Right ventricle myocardium inferior (tissue), 1 donor: ENCODE data around the gene C10orf105. TPM values are rescaled to one million over a fixed set of nuclear protein-coding genes. Genes with fewer than 3 reads are reported as not detected.
A peak's percentile ranks its signal among the peaks of the same experiment; 100 is the strongest.

Experiments
- ATAC-seq: fragments of 200-7000 bp; cut with Tn5 transposase; one replicate; pipeline ENCODE4 v1.9.1; 2020; ENCODE audit warnings: mild to moderate bottlenecking, moderate library complexity
- DNase-seq: peaks from one replicate; pipeline ENCODE4 v3.0.0; 2021; ENCODE audit errors: missing footprints
- intact Hi-C: fragments of 100-400 bp; cut with DNase I; formaldehyde crosslinking; loops from one replicate; pipeline ENCODE4 v1.11.0; 2022
- long read RNA-seq: library from polyadenylated mRNA; unstranded; transcript quantifications from one replicate; pipeline ENCODE4 v2.0.0, GENCODE V29; 2021
- total RNA-seq: library from RNA; stranded (reverse); fragmentation: NEBNext Ultra II Directional; extraction: Animal tissue kit (Norgen Biotek cat#: 25700); gene quantifications from one replicate; pipeline ENCODE4 v1.2.1, GENCODE V29; 2021
- donor health status: DM: no; HTN: yes; CAD: no; lungs with severe emphysema.

Gene C10orf105, protein sequence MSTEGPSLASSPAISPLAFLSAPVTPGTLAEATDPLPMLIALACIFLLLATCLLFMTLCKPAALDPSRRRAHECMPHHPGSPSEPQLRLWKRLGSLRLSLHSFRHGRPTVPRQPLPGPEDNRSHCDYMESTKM
- total RNA-seq: 0.05 TPM
- long read RNA-seq: 0 reads

DNA sequence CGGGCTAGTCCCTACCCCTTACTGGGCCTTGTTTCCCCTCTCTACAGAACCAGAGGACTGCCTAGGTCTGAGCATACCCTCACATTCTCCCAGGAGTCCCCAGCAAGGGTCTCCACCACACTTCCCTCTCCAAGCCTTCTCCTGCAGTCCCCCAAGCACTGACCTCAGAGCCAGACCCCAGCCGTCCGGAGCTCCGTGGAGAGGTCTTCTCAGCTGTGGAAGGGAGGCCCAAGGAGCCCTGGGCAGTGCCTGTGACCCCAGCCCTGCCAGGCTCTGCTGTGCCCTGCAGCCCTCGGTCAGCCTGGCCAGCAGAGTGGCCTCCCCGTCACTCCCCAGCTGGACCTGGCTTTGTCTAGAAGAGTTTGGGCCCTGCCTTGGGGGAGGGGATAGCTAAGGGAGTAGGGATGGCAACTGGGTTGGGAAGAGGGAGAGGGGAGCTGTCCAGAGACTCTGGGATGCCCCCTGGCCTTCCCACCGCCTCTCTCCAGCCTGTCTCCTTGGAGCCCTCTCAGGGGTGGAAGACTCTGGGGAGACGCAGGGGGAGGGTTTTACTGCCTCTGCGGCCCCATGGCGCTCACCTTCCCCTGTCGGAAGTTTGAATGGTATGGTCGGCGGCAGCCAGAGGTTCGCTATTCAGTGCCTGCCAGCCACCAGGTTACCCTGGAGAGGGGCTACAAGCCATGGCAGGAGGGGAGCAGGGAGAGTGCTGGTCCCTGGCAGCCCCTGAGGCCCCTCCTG is at the start of gene C10orf105:
Gene C10orf105, minus strand, starts transcription at position 315 of the 738 bp plus-strand sequence. CDS start 3,441 bp downstream, outside the sequence.
- DNase-seq: no peak
- ATAC-seq: no peak
- intact Hi-C loops: no loop called here

DNA sequence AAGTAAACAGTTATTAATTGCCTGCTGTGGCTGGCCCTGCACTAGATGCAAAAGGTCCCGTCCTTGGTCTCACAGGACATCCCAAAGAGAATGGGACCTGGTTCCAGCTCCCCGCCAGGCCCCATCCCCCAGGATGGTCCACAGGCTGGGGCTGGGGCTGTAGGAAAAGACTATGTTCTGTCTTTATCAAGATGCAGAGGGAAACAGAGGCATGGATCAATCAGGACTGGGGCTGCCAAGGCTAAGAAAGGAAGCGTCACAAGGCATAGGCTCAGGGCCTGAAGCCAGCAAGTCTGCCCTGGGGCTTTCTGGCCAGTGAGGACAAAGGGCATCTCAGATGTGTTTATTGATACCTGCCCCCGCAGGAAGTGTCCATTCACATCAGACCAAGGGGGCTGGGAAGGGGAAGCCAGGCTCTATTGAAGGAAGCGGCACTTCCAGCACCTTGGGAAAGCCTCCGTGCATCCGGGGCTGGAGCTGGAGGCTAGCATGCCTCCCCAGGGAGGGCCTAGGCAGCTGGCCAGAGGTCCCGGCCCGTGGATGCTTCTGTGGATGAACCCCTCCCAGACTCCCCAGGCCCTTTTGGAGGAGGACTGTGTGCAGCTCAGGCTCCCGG is 48.0 kb upstream of the C10orf105 start:
- ATAC-seq: peak; percentile 5
- intact Hi-C loops: no loop called here
- DNase-seq: peak; percentile 87

DNA sequence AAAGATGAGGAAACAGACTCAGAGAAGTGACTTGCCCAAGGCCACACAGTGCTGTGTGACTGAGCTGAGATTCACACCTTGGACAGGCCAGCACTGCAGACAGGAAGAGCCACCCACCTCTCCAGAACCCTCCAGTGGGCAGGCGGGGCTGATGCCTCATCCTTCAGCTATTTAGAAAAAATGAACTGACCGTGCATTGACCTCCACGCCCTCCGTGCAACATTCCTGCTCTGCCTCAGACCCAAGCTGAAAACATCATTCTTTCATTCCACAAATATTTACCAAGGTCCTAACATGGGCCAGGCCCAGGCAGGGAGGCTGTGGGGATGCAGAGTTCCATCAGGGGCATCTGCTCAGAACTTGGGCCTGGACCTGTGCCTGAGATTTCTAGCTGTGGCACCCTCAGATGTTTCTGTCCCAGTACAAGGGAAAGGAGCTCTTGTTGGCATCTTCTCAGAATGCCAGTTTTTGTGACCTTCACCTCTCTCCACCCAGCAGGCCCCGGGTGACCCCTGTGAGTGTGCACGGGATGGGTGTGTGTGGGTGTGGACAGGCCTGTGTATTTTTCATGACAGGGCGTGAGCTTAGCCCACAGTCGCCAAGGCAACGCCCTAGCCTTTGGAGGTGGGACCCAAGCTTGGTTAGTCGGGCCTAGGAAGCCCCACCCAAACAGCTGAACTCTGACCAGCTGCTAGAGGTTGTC is 47.3 kb upstream of the C10orf105 start:
- ATAC-seq (peak; percentile 47), DNase-seq (peak; percentile 89)
- intact Hi-C loops: no loop called here

DNA sequence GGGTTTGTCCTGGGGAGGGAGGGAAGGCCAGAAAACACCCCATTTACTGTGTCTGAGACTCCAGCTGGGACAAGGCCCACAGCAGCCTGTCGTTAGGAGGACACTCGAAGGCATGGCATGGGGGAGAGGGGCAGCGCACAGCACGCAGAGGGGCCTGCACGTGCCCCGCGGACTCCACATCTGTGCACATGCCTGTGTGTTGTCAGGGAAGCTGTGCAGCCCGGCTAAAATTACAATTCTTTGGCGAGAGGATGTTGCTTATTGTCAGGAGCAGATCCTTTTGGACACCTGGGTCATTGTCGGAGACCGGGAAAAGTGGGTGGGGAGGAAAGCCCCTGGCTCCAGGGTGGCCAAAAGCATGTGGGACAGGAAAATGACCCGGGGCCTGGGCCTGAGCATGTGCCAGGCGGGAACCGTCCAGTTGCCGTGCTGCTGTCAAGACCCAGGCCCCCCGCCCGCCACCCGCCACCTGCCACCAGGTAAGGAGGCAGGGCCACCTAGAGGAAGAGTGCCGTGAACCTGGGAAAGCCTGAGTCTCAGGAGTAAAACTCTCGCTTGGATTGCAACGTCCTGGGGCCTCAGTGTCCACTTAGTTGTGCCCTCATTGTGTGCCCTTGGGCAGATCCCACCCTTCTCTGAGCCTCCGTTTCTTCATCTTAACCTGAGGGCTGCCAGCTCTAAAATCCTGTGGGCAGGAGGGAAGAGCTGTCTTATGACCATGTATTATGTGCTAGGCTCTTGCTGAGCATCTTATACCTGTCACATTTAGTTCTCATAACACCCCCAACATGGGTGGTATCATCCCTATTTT is 46.5 kb upstream of the C10orf105 start:
- no peak for ATAC-seq
- DNase-seq: no peak
- intact Hi-C loops: no loop called here

DNA sequence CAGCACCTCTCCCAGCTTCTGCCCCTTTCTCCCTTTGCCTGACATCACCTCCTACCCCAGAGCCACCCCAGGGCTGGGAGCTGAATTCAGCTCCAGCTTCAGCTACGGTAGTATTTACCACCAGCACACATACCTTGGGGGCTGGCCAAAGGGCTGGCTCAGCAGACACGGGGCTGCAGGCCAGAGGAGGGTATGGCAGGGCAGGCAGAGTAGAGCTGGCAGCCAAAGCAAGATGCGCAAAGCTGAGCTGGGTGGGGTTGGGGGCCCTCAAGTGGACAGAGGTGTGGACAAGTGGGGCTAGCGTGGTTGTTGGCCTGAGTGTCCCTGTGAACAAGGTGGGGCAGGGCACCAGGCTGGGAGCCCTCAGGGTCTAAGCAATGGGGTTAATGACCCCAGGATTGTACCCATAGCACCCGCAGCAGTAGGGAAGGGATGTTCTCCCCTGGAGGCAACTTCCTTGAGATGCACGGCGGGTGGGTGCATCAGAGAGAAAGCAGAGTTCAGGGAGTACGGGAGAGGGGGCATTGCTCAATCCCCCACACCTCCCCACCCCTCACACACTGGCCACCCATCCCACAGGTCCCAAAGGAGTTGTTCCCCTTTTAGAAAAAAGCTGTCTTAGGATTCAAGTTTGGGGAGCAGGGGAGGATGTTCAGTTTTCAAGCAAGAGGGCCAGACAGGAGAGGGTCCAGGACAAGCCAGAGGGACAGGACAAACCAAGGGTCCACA is 45.8 kb upstream of the C10orf105 start:
- ATAC-seq (peak; percentile 44), DNase-seq (no peak)
- intact Hi-C loops: no loop called here

DNA sequence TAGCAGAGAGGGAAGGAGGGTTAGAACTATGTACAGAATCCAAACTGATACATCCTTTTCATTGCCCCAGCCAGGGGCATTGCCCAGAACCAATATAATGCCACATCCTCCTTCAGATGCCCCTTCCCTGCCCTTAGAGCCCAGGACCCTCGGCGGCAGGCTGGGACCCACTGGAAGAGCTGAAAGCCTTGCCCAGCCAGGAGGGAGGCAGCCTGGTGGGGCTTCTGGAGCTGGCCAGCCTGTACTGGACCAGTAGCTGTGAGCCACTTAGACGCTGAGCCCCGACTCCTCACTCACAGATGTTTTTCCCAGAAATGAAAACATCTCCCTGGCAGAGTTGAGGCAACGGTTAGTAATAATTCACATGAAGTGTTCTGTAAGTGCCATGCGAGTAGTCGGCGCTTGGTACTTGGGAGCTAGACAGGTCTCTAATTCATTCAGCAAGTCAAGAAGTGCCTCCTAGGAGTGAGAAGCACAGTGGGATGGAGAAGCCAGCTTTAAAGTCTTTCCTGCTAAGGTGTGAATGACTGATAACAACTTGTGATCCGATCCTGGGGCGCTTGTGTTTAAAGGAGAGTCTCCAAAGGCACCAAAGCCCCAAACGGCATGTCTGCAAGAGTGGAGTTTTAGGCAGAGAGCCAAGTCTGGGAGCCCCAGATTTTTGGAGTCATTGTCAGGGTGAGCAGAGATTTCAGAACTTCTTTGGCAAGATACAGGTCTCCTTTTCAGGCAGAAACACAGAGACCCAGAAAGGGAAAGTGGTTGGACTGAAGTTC is 44.0 kb upstream of the C10orf105 start:
- intact Hi-C loops: no loop called here
- DNase-seq: peak; percentile 6
- ATAC-seq: no peak

DNA sequence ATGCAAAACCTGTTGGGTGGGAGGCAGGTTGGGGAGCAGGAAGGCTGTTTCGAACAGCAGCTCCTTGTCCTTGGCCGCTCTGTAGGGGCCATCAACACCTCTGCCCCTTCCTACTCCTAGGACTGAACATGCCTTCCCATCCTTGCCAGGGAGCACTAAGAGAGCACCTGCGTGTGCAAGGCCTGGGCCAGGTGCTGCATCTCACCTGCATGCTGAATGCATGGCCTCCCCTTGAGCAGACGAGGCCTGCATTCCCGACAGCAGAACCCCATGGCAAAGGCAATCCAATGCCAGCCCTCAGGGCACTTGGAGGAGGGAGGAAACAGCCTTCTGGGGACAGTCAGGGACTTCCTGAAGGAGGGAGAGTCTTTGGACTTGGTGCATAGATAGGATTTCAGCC is 42.7 kb upstream of the C10orf105 start:
- DNase-seq: peak; percentile 18
- intact Hi-C loops: no loop called here
- no peak for ATAC-seq

DNA sequence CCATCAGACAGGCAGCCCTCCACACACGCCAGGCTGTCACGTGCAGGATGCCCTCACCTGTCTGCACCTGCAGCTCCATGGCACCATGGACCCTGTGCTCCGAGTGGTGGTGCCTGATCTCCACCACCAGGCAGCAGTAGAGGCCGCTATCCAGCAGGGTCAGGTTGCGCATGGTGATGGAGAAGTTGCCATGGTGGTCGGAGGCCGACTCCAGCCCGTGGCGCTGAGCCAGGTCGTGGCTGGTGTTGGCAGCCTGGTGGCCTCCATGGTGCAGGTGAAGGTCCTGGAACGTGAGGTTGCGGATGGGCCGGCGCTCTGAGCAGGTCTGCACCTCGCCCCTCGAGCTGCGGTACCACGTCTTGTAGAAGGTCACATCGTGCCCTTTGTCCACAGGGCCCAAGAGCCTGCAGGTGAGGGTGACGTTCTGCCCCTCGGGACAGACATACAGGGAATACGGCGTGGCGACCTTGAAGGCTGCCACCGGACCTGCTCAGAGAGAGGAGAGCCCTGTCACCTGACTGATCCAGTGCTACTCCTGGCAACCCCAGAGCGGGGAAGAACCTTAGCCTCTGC is 42.0 kb upstream of the C10orf105 start:
- ATAC-seq (peak; percentile 38), DNase-seq (peak; percentile 61)
- intact Hi-C loops: no loop called here

DNA sequence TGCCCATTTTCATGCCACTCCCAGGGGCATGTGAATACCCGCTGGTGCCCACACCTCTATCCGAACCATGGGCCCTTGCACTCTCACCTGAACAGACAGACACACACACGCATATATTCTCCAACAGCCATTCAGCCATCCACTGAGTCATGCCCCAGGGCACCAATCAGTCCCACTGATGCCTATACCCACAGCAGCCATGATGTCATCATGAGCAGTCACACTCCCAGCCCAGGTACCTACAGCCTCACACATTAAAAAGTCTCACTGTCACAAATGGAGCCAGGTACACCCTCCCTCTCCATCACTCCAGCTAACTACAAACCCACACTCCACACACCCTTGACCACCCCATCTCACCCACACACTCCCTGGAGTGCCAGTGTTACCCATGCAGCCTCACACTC is 41.5 kb upstream of the C10orf105 start:
- no peak for ATAC-seq
- intact Hi-C loops: no loop called here

DNA sequence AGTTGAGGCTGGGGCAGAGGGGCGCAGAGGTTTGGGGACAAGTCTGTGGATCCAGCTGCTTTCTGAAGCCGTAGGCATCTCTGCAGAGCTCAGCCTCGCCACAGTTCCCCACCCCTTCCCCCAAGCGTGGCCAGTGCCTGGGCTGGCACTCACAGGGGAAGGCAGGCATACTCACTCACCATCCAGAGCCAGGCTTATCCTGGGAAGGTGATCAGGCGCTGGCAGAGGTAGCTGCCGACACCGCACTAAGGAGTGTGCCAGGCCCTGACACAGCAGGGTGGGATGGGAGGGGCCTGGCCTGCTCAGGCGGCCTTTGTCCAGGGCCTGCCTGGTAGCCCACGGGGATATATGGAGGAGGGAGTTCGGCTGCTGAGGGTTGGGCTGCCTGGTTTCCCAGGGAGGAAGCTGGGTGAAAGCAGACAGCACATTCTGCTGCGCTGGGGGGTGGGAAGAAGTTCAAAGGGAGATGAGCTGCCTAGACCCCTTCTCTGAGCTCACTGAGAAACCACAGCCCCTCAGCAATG is 37.9 kb upstream of the C10orf105 start:
- intact Hi-C loops: no loop called here
- DNase-seq: no peak
- ATAC-seq: peak; percentile 57

More for the DNA sequence above, 41.5 kb upstream of the C10orf105 start:
- no peak for DNase-seq

DNA sequence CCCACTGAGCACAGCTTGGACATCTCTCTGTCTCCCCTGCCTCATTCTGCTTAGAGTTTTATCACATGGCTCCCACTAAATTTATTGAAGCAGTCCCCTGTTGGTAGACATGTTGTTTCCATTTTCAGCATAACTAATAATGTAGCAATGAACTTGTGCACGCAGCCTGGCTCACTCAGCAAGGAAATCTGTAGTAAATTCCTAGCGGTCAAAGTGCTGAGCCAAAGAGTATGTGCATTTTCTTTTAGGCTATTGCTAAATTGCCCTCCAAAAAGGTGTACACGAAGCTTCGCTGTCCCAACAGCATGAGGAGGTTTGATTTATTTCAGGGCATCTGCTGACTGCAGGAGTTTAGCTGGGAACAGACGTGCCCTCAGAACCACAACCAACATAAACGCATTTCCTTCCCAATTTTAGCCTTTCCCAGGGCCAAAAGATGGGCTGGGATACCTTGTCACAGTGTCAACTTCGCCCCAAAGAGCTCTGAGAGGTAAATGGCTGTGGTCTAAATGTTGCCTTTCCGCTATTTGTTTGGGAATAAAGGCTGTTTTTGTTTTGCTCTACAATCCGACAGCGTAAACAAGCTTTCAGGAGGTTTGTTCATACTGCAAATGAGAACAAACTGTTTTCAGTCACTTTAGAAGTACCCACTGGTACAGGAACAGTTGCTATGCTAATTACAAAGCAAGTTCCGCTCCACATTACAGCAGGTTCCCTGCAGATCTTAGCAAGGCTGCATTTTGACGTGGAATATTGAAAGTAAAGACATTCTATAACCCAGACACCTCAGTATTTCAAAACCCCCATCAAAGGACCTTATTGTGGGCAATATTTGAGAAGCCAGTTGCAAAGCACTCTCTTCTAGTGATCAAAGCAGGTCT is 37.0 kb upstream of the C10orf105 start:
- ATAC-seq (no peak), DNase-seq (no peak)

DNA sequence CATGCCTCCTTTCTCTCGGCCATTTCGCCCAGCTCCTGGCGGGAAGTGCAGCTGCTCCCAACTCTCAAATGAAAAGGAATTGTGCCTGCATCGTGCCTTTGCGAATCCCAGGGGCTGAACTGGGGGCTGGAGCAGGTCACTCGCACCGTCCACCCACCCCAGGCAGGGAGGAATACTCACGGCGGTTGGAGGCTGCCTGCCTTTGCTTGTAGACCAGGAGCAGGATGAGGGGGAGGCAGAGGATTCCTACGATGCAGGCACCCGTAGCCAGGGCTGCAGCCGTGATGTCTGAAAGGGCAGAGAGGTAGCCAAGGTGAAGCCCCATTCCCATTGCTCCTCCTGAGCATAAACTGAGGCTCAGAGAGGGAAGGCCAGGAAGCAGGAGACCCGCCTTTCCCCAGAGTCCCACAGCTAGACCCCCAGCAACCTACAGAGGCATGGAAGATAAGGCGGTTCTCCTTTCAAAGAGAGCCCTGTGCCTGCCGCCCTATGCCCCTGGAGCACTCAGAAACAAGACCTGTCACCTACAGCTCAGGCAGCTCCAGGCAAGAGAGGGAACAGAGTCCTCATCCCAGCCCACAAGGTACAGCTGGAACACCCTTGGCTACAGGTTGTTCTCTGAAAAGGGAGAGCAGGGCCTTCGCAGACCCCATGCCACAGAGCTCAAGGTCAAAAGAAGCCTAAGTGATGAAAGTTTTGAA is 35.8 kb upstream of the C10orf105 start:
- DNase-seq (peak; percentile 46), ATAC-seq (no peak)
- intact Hi-C loops: no loop called here

More for the DNA sequence above, 37.0 kb upstream of the C10orf105 start:
- intact Hi-C loops: no loop called here

DNA sequence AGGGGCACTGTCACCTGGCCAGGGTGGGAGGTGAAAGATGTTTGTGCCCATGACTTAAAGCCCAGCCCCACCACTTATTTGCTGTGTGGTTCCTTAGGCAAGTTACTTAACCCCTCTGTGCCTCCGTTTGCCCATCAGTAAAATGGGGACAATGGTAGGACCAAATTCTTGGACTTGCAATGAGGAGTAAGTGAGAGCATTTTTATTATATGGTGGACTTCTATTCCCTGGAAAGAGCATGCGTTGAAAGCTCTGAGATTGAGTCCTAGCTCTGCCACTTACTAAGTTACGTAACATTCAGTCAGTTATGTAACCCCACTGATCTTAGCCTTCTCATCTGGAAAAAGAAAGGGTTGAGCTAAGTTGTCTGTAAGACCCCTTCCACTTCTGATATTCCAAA is 35.0 kb upstream of the C10orf105 start:
- intact Hi-C loops: no loop called here
- DNase-seq (peak; percentile 6), ATAC-seq (no peak)

DNA sequence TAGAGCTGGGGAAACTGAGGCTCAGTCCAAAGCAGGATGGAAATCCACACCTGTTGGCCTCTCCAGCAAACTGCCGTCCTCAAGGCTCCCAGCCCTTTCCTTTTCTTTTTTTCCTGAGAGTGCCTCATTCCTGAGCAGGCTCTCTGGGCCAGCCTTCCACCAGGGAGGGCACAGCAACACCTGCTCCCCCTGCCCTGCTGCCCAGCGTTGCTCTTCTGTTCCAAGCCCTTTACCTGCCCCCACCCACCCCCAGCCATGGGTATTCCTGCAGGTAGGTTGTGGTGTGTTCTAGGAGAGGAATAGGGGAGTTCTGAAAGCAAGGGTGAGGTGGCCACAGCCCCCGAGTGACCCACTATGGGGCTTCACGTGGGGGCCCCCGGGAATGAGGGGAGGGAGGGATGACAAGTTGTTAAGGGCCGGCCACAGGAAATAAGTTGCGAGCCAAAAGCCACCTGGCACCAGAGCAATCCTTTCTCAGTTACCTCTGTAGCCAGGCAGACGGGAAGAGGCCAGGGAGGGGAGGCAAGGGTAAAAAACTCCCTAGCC is 34.5 kb upstream of the C10orf105 start:
- ATAC-seq (no peak), DNase-seq (peak; percentile 61)
- intact Hi-C loops: no loop called here
